ENCODE results near the gene PLEKHG5.

GRCh38 chr1:6460301-6461050 lies 31.0 kb downstream of the PLEKHG5 start:
- TF ChIP-seq CTCF (IDR thresholded peaks at IDR 0.05; ENCODE audit: low read depth, low read length), result no peak
- no peak for TF ChIP-seq POLR2A (IDR thresholded peaks at IDR 0.05; ENCODE audit: extremely low read depth, insufficient read length)
- TF ChIP-seq MAX (IDR thresholded peaks at IDR 0.05; ENCODE audit: low read depth, low read length), result no peak
- no peak for TF ChIP-seq MYC (IDR thresholded peaks at IDR 0.05; ENCODE audit: low read depth, low read length)

Data from NB4 (cell line).